CD8-positive, alpha-beta memory T cell (primary cell): Measurements from ENCODE around the gene HNF4A. TPM values are rescaled to one million over a fixed set of nuclear protein-coding genes. Genes with fewer than 3 reads are reported as not detected.

ENCODE experiments used
- CTCF ChIA-PET: fragments of 350-600 bp; sonication (Branson Sonifier 250); formaldehyde crosslinking; loops from one replicate; lab custom pipeline; 2021; ENCODE audit warnings: antibody characterized with exemption; lab: Charles Lee
- POLR2A ChIA-PET: fragments of 350-600 bp; sonication (Branson Sonifier 250); formaldehyde crosslinking; loops from one replicate; lab custom pipeline; 2021; ENCODE audit warnings: antibody characterized with exemption; lab: Charles Lee
- DNase-seq, 5 donors: peaks; one replicate each; pipeline versions ENCODE4 v3.0.0 to v3.0.0-alpha.2; 2020 to 2022; ENCODE audit warnings: mixed read lengths in 1 of 5
- H3K27ac ChIP-seq: one replicate; pipeline ENCODE4 v1.7.0; 2013; ENCODE audit warnings: low read depth, mild to moderate bottlenecking, low read length, moderate library complexity
- H3K27me3 ChIP-seq: 2 replicates; pipeline ENCODE4 v1.7.0; 2013; ENCODE audit warnings: low read length, mild to moderate bottlenecking; ENCODE audit not compliant: insufficient read depth, poor library complexity, severe bottlenecking
- H3K36me3 ChIP-seq: 2 replicates; pipeline ENCODE4 v1.7.0; 2013; ENCODE audit warnings: mild to moderate bottlenecking, low read length, moderate library complexity; ENCODE audit not compliant: insufficient read depth
- H3K4me1 ChIP-seq: 2 replicates; pipeline ENCODE4 v1.7.0; 2013; ENCODE audit warnings: mild to moderate bottlenecking, low read length, moderate library complexity; ENCODE audit not compliant: insufficient read depth
- H3K4me3 ChIP-seq: 2 replicates; pipeline ENCODE4 v1.7.0; 2013; ENCODE audit warnings: mild to moderate bottlenecking, low read length
- H3K9me3 ChIP-seq: 2 replicates; pipeline ENCODE4 v1.7.0; 2013; ENCODE audit warnings: mild to moderate bottlenecking, low read length
- H3K27ac Mint-ChIP-seq, 8 donors: one replicate each; pipeline ENCODE4 v1.8.0; 2020 to 2021; ENCODE audit warnings: mixed read lengths in 8 of 8, mild to moderate bottlenecking in 6 of 8, inconsistent platforms in 3 of 8, moderate library complexity in 3 of 8
- H3K27me3 Mint-ChIP-seq, 2 donors: one replicate each; pipeline ENCODE4 v1.8.0; 2020 to 2021; ENCODE audit warnings: mixed read lengths in 2 of 2, mild to moderate bottlenecking in 1 of 2, moderate library complexity in 1 of 2
- H3K36me3 Mint-ChIP-seq, 3 donors: one replicate each; pipeline ENCODE4 v1.8.0; 2020 to 2021; ENCODE audit warnings: mixed read lengths in 3 of 3, inconsistent platforms in 1 of 3, mild to moderate bottlenecking in 1 of 3
- H3K4me1 Mint-ChIP-seq, 3 donors: one replicate each; pipeline ENCODE4 v1.8.0; 2020 to 2021; ENCODE audit warnings: mixed read lengths in 3 of 3, inconsistent platforms in 1 of 3, mild to moderate bottlenecking in 1 of 3
- H3K4me3 Mint-ChIP-seq, 7 donors: one replicate each; pipeline ENCODE4 v1.8.0; 2020 to 2021; ENCODE audit warnings: mixed read lengths in 7 of 7, mild to moderate bottlenecking in 6 of 7, moderate library complexity in 4 of 7, inconsistent platforms in 2 of 7
- H3K9me3 Mint-ChIP-seq, 5 donors: one replicate each; pipeline ENCODE4 v1.8.0; 2020 to 2022; ENCODE audit warnings: mixed read lengths in 5 of 5, mild to moderate bottlenecking in 3 of 5, moderate library complexity in 2 of 5, inconsistent platforms in 1 of 5
- polyA plus RNA-seq: library from polyadenylated mRNA; unstranded; fragments of 300-500 nt; fragmentation: Illumina TruSeq; gene quantifications from one replicate; pipeline ENCODE4 v1.2.3, GENCODE V29; 2021
- total RNA-seq, 2 experiments: library from RNA; stranded (reverse); gene quantifications; one replicate each; pipeline ENCODE4 v1.2.3, GENCODE V29; 2021

Gene HNF4A
- total and polyA plus RNA-seq, 3 experiments from 2014 or later, result not detected

GRCh38 chr20:44361021-44361420 is 5.5 kb downstream of the HNF4A start:
- ChIA-PET CTCF (no interaction called here), POLR2A (no interaction called here)
- no peaks in the 10 kb centered on the region for H3K36me3 ChIP-seq
- no peaks in the 10 kb centered on the region for H3K36me3 Mint-ChIP-seq
- H3K4me3 Mint-ChIP-seq, result no peak overlapping the region
- no peak overlapping the region for H3K27ac ChIP-seq
- H3K9me3 Mint-ChIP-seq, result peaks cover 0 to 1% (median 0%) of the 10 kb centered on the region in 5 donors
- H3K27ac Mint-ChIP-seq, result no peak overlapping the region
- H3K4me3 ChIP-seq, result no peak overlapping the region
- H3K4me1 Mint-ChIP-seq, result no peaks in the 10 kb centered on the region
- H3K27me3 Mint-ChIP-seq, result peaks cover 5 to 11% of the 10 kb centered on the region in 2 donors
- H3K4me1 ChIP-seq, result no peaks in the 10 kb centered on the region
- H3K9me3 ChIP-seq, result no peaks in the 10 kb centered on the region
- no peaks in the 10 kb centered on the region for H3K27me3 ChIP-seq
- DNase-seq, result no peak

DNA sequence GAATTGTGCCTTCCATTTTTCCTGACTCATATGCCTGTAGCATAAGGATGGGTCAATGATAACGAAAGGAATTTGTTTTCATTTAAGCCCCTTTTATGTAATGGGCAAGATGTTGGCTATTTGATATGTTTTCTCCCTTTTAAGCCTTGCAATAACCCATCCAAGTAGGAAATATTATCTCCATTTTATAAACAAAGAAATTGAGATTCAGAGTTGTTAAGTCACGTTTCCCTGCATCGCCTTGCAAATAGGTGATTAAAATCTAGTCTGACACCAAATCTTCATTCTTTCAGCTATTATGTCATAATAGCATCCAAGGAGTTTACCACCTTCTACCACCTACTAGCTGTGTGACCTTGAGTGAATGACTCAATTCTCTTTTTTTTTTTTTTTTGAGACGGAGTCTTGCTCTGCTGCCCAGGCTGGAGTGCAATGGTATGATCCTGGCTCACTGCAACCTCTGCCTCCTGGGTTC is 7.0 kb downstream of the HNF4A start:
- peaks cover 0 to 1% (median 0%) of the 10 kb centered on the region in 5 donors for H3K9me3 Mint-ChIP-seq
- H3K27me3 ChIP-seq, result no peaks in the 10 kb centered on the region
- CTCF ChIA-PET, result no interaction called here
- no peaks in the 10 kb centered on the region for H3K36me3 Mint-ChIP-seq
- H3K27ac ChIP-seq, result no peak overlapping the region
- no peak for DNase-seq
- H3K9me3 ChIP-seq, result no peaks in the 10 kb centered on the region
- H3K36me3 ChIP-seq, result no peaks in the 10 kb centered on the region
- POLR2A ChIA-PET, result no interaction called here
- no peaks in the 10 kb centered on the region for H3K4me1 ChIP-seq
- H3K27me3 Mint-ChIP-seq, result peaks cover 0 to 7% of the 10 kb centered on the region in 2 donors
- H3K4me1 Mint-ChIP-seq, result no peaks in the 10 kb centered on the region
- H3K4me3 Mint-ChIP-seq, result no peak overlapping the region
- H3K27ac Mint-ChIP-seq, result no peak overlapping the region
- H3K4me3 ChIP-seq, result no peak overlapping the region

DNA sequence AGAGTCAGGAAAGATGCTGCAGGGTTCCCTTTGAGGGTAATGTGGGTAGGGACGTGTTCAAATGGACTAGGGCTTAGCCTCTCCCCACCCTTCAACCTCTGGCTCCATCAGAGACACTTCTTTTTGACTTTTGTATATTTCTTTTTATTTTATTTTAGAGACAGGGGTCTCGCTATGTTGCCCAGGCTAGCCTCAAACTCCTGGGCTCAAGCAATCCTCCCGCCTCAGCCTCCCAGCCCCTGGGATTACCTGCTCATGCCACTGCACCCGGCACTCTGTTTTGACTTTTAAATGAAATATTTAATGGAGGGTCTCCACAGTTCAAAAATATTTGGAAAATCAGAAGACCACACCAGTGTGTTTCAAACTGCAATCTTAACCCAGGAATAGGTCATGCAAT is 8.6 kb downstream of the HNF4A start:
- ChIA-PET CTCF (no interaction called here), POLR2A (no interaction called here)
- Mint-ChIP-seq H3K27ac (no peak overlapping the region), H3K4me3 (no peak overlapping the region), H3K36me3 (no peaks in the 10 kb centered on the region), H3K9me3 (peaks cover 0 to 1% (median 0%) of the 10 kb centered on the region in 5 donors), H3K27me3 (peaks cover 0 to 6% of the 10 kb centered on the region in 2 donors), H3K4me1 (no peaks in the 10 kb centered on the region)
- H3K27ac ChIP-seq, result no peak overlapping the region
- no peak overlapping the region for H3K4me3 ChIP-seq
- DNase-seq, result no peak
- no peaks in the 10 kb centered on the region for H3K9me3 ChIP-seq
- no peaks in the 10 kb centered on the region for H3K27me3 ChIP-seq
- no peaks in the 10 kb centered on the region for H3K36me3 ChIP-seq
- no peaks in the 10 kb centered on the region for H3K4me1 ChIP-seq

GRCh38 chr20:44364780-44365179 is 9.3 kb downstream of the HNF4A start:
- no peaks in the 10 kb centered on the region for H3K27me3 ChIP-seq
- Mint-ChIP-seq H3K27me3 (peaks cover 0 to 6% of the 10 kb centered on the region in 2 donors), H3K4me1 (no peaks in the 10 kb centered on the region), H3K27ac (no peak overlapping the region), H3K36me3 (no peaks in the 10 kb centered on the region), H3K9me3 (peaks cover 0 to 1% (median 0%) of the 10 kb centered on the region in 5 donors), H3K4me3 (no peak overlapping the region)
- H3K9me3 ChIP-seq, result no peaks in the 10 kb centered on the region
- H3K4me1 ChIP-seq, result no peaks in the 10 kb centered on the region
- no peak overlapping the region for H3K4me3 ChIP-seq
- no peak overlapping the region for H3K27ac ChIP-seq
- DNase-seq, result no peak
- H3K36me3 ChIP-seq, result no peaks in the 10 kb centered on the region
- POLR2A ChIA-PET, result no interaction called here
- CTCF ChIA-PET, result no interaction called here

GRCh38 chr20:44367746-44368145 is 12.2 kb downstream of the HNF4A start:
- Histone ChIP-seq H3K9me3 (no peaks in the 10 kb centered on the region), H3K4me3 (no peak overlapping the region), H3K27me3 (no peaks in the 10 kb centered on the region), H3K27ac (no peak overlapping the region), H3K36me3 (no peaks in the 10 kb centered on the region), H3K4me1 (no peaks in the 10 kb centered on the region)
- no peak overlapping the region for H3K27ac Mint-ChIP-seq
- ChIA-PET CTCF (interaction anchor here (1.0 to 1.1 kb wide), 2 partner anchors 17 to 152 kb away, joined by 3 to 7 read pairs; no protein-coding TSS in a partner anchor), POLR2A (no interaction called here)
- H3K4me3 Mint-ChIP-seq, result no peak overlapping the region
- peaks cover 0 to 5% of the 10 kb centered on the region in 2 donors for H3K27me3 Mint-ChIP-seq
- no peaks in the 10 kb centered on the region for H3K4me1 Mint-ChIP-seq
- H3K9me3 Mint-ChIP-seq, result no peaks in the 10 kb centered on the region
- no peak for DNase-seq
- H3K36me3 Mint-ChIP-seq, result no peaks in the 10 kb centered on the region

GRCh38 chr20:44370639-44371218 is 15.2 kb downstream of the HNF4A start:
- H3K27me3 ChIP-seq, result no peaks in the 10 kb centered on the region
- ChIA-PET CTCF (no interaction called here), POLR2A (no interaction called here)
- no peak overlapping the region for H3K4me3 ChIP-seq
- no peaks in the 10 kb centered on the region for H3K9me3 ChIP-seq
- no peaks in the 10 kb centered on the region for H3K4me1 ChIP-seq
- peaks cover 6 to 7% of the 10 kb centered on the region in 2 donors for H3K27me3 Mint-ChIP-seq
- no peak overlapping the region for H3K4me3 Mint-ChIP-seq
- DNase-seq, result no peak
- H3K9me3 Mint-ChIP-seq, result no peaks in the 10 kb centered on the region
- no peaks in the 10 kb centered on the region for H3K4me1 Mint-ChIP-seq
- H3K27ac Mint-ChIP-seq, result peak overlapping the region in 1 of 8 donors; percentile 38
- H3K36me3 Mint-ChIP-seq, result no peaks in the 10 kb centered on the region
- H3K27ac ChIP-seq, result no peak overlapping the region
- H3K36me3 ChIP-seq, result no peaks in the 10 kb centered on the region

GRCh38 chr20:44382641-44383040 is 27.1 kb downstream of the HNF4A start:
- Mint-ChIP-seq H3K27ac (no peak overlapping the region), H3K9me3 (no peaks in the 10 kb centered on the region), H3K27me3 (peaks cover 17 to 46% of the 10 kb centered on the region in 2 donors), H3K4me1 (no peaks in the 10 kb centered on the region), H3K4me3 (no peak overlapping the region), H3K36me3 (no peaks in the 10 kb centered on the region)
- CTCF ChIA-PET, result interaction anchor here (0.9 to 3.6 kb wide), 2 partner anchors 166 to 228 kb away, joined by 4 to 34 read pairs; no protein-coding TSS in a partner anchor
- Histone ChIP-seq H3K27me3 (peaks cover 6% of the 10 kb centered on the region), H3K36me3 (no peaks in the 10 kb centered on the region), H3K27ac (no peak overlapping the region), H3K4me1 (no peaks in the 10 kb centered on the region), H3K4me3 (no peak overlapping the region), H3K9me3 (no peaks in the 10 kb centered on the region)
- POLR2A ChIA-PET, result no interaction called here
- no peak for DNase-seq

DNA sequence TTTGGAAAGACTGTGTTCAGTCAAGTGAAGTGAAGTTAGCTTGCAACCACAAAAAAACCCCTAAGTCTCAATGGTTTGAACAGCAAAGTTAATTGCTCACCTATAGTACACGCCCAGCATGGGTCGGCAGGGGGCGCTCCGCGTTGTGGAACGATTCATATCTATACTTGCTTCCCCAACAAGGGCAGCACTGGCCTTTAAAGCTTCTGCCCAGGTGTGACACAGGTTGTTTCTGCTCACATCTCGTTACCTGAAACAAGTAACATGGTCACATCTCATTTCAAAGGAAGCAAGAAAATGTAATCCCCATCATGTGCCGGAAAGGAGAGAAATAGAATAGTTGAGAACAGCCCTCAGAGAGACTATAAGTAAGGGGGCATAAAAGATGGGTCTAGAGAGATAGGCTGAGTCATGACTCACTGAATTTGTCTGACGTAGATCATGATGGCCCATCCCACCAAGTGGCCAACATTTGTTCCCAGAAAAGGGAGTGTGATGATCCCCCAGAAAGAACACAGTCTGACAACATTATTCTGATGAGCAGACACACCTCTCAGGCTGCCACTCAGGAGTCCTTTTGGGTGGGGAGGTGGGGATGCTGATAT is 29.0 kb downstream of the HNF4A start:
- Mint-ChIP-seq H3K36me3 (no peaks in the 10 kb centered on the region), H3K4me3 (no peak overlapping the region), H3K27ac (peak overlapping the region in 1 of 8 donors; percentile 61), H3K27me3 (peaks cover 14 to 54% of the 10 kb centered on the region in 2 donors), H3K9me3 (no peaks in the 10 kb centered on the region), H3K4me1 (peaks cover 3 to 8% (median 7%) of the 10 kb centered on the region in 3 donors)
- no peak overlapping the region for H3K27ac ChIP-seq
- H3K4me3 ChIP-seq, result no peak overlapping the region
- peak; percentile 54 to 86 (median 73) for DNase-seq
- CTCF ChIA-PET, result interaction anchor here (0.9 to 3.6 kb wide), 7 partner anchors 10 to 230 kb away, joined by 3 to 34 read pairs (median 7); no protein-coding TSS in a partner anchor
- peaks cover 6% of the 10 kb centered on the region for H3K27me3 ChIP-seq
- POLR2A ChIA-PET, result no interaction called here
- H3K4me1 ChIP-seq, result peaks cover 7% of the 10 kb centered on the region
- H3K36me3 ChIP-seq, result no peaks in the 10 kb centered on the region
- H3K9me3 ChIP-seq, result no peaks in the 10 kb centered on the region
